PC-9 (cell line): ENCODE data around the gene LYRM2.

Experiments used
- EZH2 ChIP-seq: fragments of 200-600 bp; sonication (generic); IDR thresholded peaks from 2 replicates; pipeline ENCODE4 v1.8.0; 2017; ENCODE audit warnings: antibody characterized with exemption, low read depth
- TF ChIP-seq, protein P1 (sequence below): fragments of 200-600 bp; sonication (generic); conservative IDR thresholded peaks from 2 replicates; pipeline ENCODE4 v1.6.1; 2017; ENCODE audit warnings: mixed run types, antibody characterized with exemption, mild to moderate bottlenecking, moderate library complexity

DNA sequence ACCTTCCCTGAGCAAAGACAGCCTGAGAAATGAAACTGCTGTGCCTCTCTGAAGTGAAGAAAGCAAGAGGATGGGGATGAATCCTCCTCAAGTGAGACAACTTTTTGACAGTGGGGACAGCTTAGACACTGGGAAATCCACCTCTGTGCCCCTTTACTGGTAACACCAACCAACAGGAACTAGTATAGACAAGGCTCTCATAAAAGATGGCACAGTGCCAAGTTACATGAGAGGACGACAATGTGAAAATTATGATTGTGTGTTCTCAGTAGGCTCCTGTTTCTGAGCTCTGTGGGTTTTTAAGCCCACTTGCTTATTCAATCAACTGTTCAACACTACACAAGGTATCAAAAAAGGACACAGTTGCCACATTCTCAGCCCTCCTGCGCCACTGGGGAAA, 41.6 kb upstream of the LYRM2 start:
- TF ChIP-seq, protein P1, sequence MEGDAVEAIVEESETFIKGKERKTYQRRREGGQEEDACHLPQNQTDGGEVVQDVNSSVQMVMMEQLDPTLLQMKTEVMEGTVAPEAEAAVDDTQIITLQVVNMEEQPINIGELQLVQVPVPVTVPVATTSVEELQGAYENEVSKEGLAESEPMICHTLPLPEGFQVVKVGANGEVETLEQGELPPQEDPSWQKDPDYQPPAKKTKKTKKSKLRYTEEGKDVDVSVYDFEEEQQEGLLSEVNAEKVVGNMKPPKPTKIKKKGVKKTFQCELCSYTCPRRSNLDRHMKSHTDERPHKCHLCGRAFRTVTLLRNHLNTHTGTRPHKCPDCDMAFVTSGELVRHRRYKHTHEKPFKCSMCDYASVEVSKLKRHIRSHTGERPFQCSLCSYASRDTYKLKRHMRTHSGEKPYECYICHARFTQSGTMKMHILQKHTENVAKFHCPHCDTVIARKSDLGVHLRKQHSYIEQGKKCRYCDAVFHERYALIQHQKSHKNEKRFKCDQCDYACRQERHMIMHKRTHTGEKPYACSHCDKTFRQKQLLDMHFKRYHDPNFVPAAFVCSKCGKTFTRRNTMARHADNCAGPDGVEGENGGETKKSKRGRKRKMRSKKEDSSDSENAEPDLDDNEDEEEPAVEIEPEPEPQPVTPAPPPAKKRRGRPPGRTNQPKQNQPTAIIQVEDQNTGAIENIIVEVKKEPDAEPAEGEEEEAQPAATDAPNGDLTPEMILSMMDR: no peak
- TF ChIP-seq EZH2: no peak
